IPS DF 6.9 (cell line): Measurements from ENCODE around the gene C20orf144.
"Not testable (repeated sequence)": the region's sequence is repeated elsewhere in the genome, so short reads cannot be mapped to it uniquely, and the experiment has no call there.

ENCODE experiments used
- DNase-seq: peaks from one replicate; pipeline ENCODE4 v3.0.0-alpha.2; 2013; ENCODE audit warnings: low read depth, low spot score
- H3K27ac ChIP-seq: one replicate; pipeline ENCODE4 v1.5.1; 2013; ENCODE audit warnings: low read length, control low read depth
- H3K27me3 ChIP-seq: 2 replicates; pipeline ENCODE4 v1.6.1; 2013; ENCODE audit warnings: mild to moderate bottlenecking, low read length; ENCODE audit not compliant: control insufficient read depth, insufficient read depth
- H3K36me3 ChIP-seq: 2 replicates; pipeline ENCODE4 v1.6.1; 2013; ENCODE audit warnings: low read length; ENCODE audit not compliant: control insufficient read depth, insufficient read depth
- H3K4me1 ChIP-seq: 2 replicates; pipeline ENCODE4 v1.6.1; 2013; ENCODE audit warnings: low read length; ENCODE audit not compliant: control insufficient read depth, insufficient read depth
- H3K4me3 ChIP-seq: 2 replicates; pipeline ENCODE4 v1.5.1; 2013; ENCODE audit warnings: mild to moderate bottlenecking, low read length
- H3K9me3 ChIP-seq: 2 replicates; pipeline ENCODE4 v1.6.1; 2013; ENCODE audit warnings: low read length, inconsistent platforms; ENCODE audit not compliant: control insufficient read depth, insufficient read depth
- WGBS: extraction: QIAGEN DNeasy Blood & Tissue Kit; methylation state at CpG from one replicate; pipeline ENCODE4 v1.1.7; 2013; ENCODE audit warnings: mixed read lengths, missing lambda C conversion rate; ENCODE audit not compliant: insufficient read length, insufficient coverage; 5-methylcytosine and 5-hydroxymethylcytosine counted together

Gene C20orf144

GRCh38 chr20:33662172-33662571 is at the start of gene C20orf144:
Gene C20orf144 (plus strand): TSS chr20:33662327. CDS start chr20:33662346, 19 bp downstream.
- Histone ChIP-seq H3K27ac (no peak within 1 kb of the TSS), H3K4me1 (peaks cover 3% of the 10 kb centered on the region)

GRCh38 chr20:33621717-33622400 is 40.3 kb upstream of the C20orf144 start:
- H3K9me3 ChIP-seq, result no peaks in the 10 kb centered on the region; the same call in 1 of the 2 replicates
- no peaks in the 10 kb centered on the region for H3K27me3 ChIP-seq
- no peak for DNase-seq
- no CpG with 5 or more reads among the region's 4 CpGs for WGBS
- H3K27ac ChIP-seq, result no peak overlapping the region
- no peak overlapping the region for H3K4me3 ChIP-seq
- H3K4me1 ChIP-seq, result no peaks in the 10 kb centered on the region
- H3K36me3 ChIP-seq, result no peaks in the 10 kb centered on the region; the same call in 1 of the 2 replicates

More at GRCh38 chr20:33662172-33662571, at the start of gene C20orf144:
- H3K27me3 ChIP-seq, result no peaks in the 10 kb centered on the region
- H3K4me3 ChIP-seq, result peak within 1 kb of the TSS; percentile 68; the same call in 1 of the 2 replicates
- H3K9me3 ChIP-seq, result no peaks in the 10 kb centered on the region
- no peak for DNase-seq
- peaks cover 11% of the 10 kb centered on the region for H3K36me3 ChIP-seq
- WGBS, result no CpG with 5 or more reads among the region's 10 CpGs

- Histone ChIP-seq H3K27me3 (no peaks in the 10 kb centered on the region), H3K9me3 (no peaks in the 10 kb centered on the region; the same call in 1 of the 2 replicates), H3K27ac (no peak overlapping the region), H3K4me1 (no peaks in the 10 kb centered on the region), H3K4me3 (no peak overlapping the region), H3K36me3 (no peaks in the 10 kb centered on the region; the same call in 1 of the 2 replicates)
- WGBS, result no CpG with 5 or more reads among the region's 10 CpGs
- DNase-seq, result no peak
Measured at GRCh38 chr20:33622705-33623365, 39.3 kb upstream of the C20orf144 start.

- Histone ChIP-seq H3K4me1 (no peaks in the 10 kb centered on the region), H3K4me3 (no peak overlapping the region), H3K27ac (no peak overlapping the region), H3K36me3 (no peaks in the 10 kb centered on the region; the same call in 1 of the 2 replicates), H3K27me3 (no peaks in the 10 kb centered on the region), H3K9me3 (no peaks in the 10 kb centered on the region; the same call in 1 of the 2 replicates)
- no peak for DNase-seq
- WGBS, result no CpG with 5 or more reads among the region's 3 CpGs
Measured at GRCh38 chr20:33624399-33624798, 37.7 kb upstream of the C20orf144 start.

GRCh38 chr20:33626190-33626589 is 35.9 kb upstream of the C20orf144 start:
- no peaks in the 10 kb centered on the region for H3K27me3 ChIP-seq
- no CpG with 5 or more reads among the region's 4 CpGs for WGBS
- DNase-seq, result no peak
- H3K36me3 ChIP-seq, result peaks cover 4% of the 10 kb centered on the region; the same call in 1 of the 2 replicates
- no peak overlapping the region for H3K27ac ChIP-seq
- H3K4me3 ChIP-seq, result no peak overlapping the region
- no peaks in the 10 kb centered on the region for H3K4me1 ChIP-seq
- no peaks in the 10 kb centered on the region for H3K9me3 ChIP-seq

- H3K4me1 ChIP-seq, result no peaks in the 10 kb centered on the region
- WGBS, result 100% methylated on average over 2 of the region's 4 CpGs
- H3K9me3 ChIP-seq, result no peaks in the 10 kb centered on the region
- H3K36me3 ChIP-seq, result peaks cover 4% of the 10 kb centered on the region; the same call in 1 of the 2 replicates
- no peak overlapping the region for H3K4me3 ChIP-seq
- H3K27me3 ChIP-seq, result no peaks in the 10 kb centered on the region
- no peak for DNase-seq
- no peak overlapping the region for H3K27ac ChIP-seq
Measured at GRCh38 chr20:33627577-33628216, 34.4 kb upstream of the C20orf144 start.

- no peak overlapping the region for H3K4me3 ChIP-seq
- WGBS, result no CpG with 5 or more reads among the region's 10 CpGs
Measured at GRCh38 chr20:33629533-33629932, 32.6 kb upstream of the C20orf144 start.

GRCh38 chr20:33629979-33630378 is 32.1 kb upstream of the C20orf144 start:
- no peak overlapping the region for H3K4me3 ChIP-seq
- no peaks in the 10 kb centered on the region for H3K4me1 ChIP-seq
- H3K9me3 ChIP-seq, result no peaks in the 10 kb centered on the region
- H3K27me3 ChIP-seq, result no peaks in the 10 kb centered on the region
- no CpG with 5 or more reads among the region's 5 CpGs for WGBS
- no peak for DNase-seq
- no peak overlapping the region for H3K27ac ChIP-seq
- H3K36me3 ChIP-seq, result peaks cover 4% of the 10 kb centered on the region; the same call in 1 of the 2 replicates

More at GRCh38 chr20:33629533-33629932, 32.6 kb upstream of the C20orf144 start:
- Histone ChIP-seq H3K27ac (no peak overlapping the region), H3K27me3 (no peaks in the 10 kb centered on the region), H3K36me3 (peaks cover 4% of the 10 kb centered on the region; the same call in 1 of the 2 replicates), H3K9me3 (no peaks in the 10 kb centered on the region), H3K4me1 (no peaks in the 10 kb centered on the region)
- DNase-seq, result no peak

- no peaks in the 10 kb centered on the region for H3K27me3 ChIP-seq
- no peak for DNase-seq
- H3K9me3 ChIP-seq, result no peaks in the 10 kb centered on the region
- peaks cover 4% of the 10 kb centered on the region; the same call in 1 of the 2 replicates for H3K36me3 ChIP-seq
- no peaks in the 10 kb centered on the region for H3K4me1 ChIP-seq
- no peak overlapping the region for H3K27ac ChIP-seq
- H3K4me3 ChIP-seq, result no peak overlapping the region
- WGBS, result no CpG with 5 or more reads among the region's 4 CpGs
Measured at GRCh38 chr20:33630507-33630906, 31.6 kb upstream of the C20orf144 start.

GRCh38 chr20:33631910-33632309 is 30.2 kb upstream of the C20orf144 start:
- WGBS, result no CpG with 5 or more reads among the region's 4 CpGs
- H3K4me3 ChIP-seq, H3K27me3 ChIP-seq, DNase-seq, H3K9me3 ChIP-seq, H3K27ac ChIP-seq, H3K4me1 ChIP-seq, H3K36me3 ChIP-seq: not testable (repeated sequence)
